BLaER1 (cell line): ENCODE measurements around the gene INSIG2.

Experiments used
- H3K27ac ChIP-seq: shearing (Covaris generic); formaldehyde crosslinking; 2 replicates; pipeline ENCODE4 v1.8.1; 2022
- H3K27me3 ChIP-seq: shearing (Covaris generic); formaldehyde crosslinking; 2 replicates; pipeline ENCODE4 v1.8.1; 2022
- H3K36me3 ChIP-seq: shearing (Covaris generic); formaldehyde crosslinking; 2 replicates; pipeline ENCODE4 v1.8.1; 2022
- H3K4me1 ChIP-seq: shearing (Covaris generic); formaldehyde crosslinking; 2 replicates; pipeline ENCODE4 v1.8.1; 2022
- H3K4me2 ChIP-seq: shearing (Covaris generic); formaldehyde crosslinking; 2 replicates; pipeline ENCODE4 v1.8.1; 2022
- H3K4me3 ChIP-seq: shearing (Covaris generic); formaldehyde crosslinking; 2 replicates; pipeline ENCODE4 v1.8.1; 2022
- H3K9ac ChIP-seq: shearing (Covaris generic); formaldehyde crosslinking; 2 replicates; pipeline ENCODE4 v1.8.1; 2022
- H3K9me3 ChIP-seq: shearing (Covaris generic); formaldehyde crosslinking; 2 replicates; pipeline ENCODE4 v1.8.1; 2022
- H4K20me1 ChIP-seq: shearing (Covaris generic); formaldehyde crosslinking; 2 replicates; pipeline ENCODE4 v1.8.1; 2022
- Cebpa-rat ChIP-seq: shearing (Covaris generic); IDR thresholded peaks from 2 replicates; pipeline ENCODE4 v1.8.1; 2022

INSIG2 gene

DNA sequence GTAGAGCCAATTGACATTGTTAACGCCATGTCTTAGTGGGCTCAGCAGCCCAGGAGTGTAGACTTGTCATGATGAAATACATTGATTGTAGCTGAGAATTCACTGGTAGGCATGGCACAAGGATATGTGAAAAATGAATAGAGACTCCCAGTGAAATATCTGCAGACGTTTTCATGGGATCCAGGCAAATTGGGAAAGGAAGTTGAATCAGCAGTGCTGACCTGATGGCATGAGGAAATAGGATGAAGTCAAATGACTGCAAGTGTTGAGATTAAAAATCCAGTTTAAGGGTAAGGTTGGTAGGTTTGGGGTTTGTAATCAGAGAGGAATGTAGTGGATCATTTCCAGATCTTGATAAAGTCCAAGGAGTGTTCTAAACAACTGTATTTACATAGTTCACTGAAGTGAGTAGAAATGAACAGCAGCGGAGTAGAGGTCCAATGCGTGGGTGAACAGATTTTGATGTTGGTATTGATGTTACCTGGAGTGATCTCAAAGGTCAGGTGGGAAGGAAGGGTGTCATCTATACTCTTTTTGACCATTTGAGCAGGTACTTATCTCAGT lies 24.6 kb downstream of the INSIG2 start:
- no peaks in the 10 kb centered on the region for H4K20me1 ChIP-seq
- H3K27me3 ChIP-seq, result no peaks in the 10 kb centered on the region
- H3K36me3 ChIP-seq, result peaks cover 40% of the 10 kb centered on the region
- H3K27ac ChIP-seq, result no peak overlapping the region
- TF ChIP-seq Cebpa-rat, result no peak
- H3K4me1 ChIP-seq, result peaks cover 1% of the 10 kb centered on the region; the same call in 1 of the 2 replicates
- no peak overlapping the region for H3K4me2 ChIP-seq
- H3K9me3 ChIP-seq, result no peaks in the 10 kb centered on the region
- H3K4me3 ChIP-seq, result no peak overlapping the region
- no peak overlapping the region for H3K9ac ChIP-seq

DNA sequence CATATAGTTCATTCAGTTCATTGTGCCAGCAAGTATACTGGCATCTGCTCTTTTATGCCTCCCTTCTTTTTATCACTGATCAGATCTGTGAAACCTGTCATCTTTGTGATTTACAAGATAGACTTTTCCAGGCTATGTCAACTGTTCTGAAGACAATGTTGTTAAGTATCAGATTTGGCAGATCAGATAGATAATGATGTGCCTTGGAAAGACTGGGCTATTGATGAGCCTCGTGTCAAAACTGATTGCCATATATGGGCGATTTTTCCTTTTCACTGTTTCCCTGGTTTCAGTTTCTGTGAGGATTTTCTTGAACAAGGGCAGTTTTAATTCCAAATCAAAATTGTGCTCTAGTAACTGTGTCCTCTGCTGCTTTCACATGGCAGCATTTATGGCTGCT lies 26.6 kb downstream of the INSIG2 start:
- no peak for TF ChIP-seq Cebpa-rat
- Histone ChIP-seq H3K27me3 (no peaks in the 10 kb centered on the region), H3K4me3 (no peak overlapping the region), H3K36me3 (peaks cover 27% of the 10 kb centered on the region; the same call in 1 of the 2 replicates), H3K9me3 (no peaks in the 10 kb centered on the region), H3K27ac (no peak overlapping the region), H3K4me1 (peaks cover 17% of the 10 kb centered on the region), H3K4me2 (no peak overlapping the region), H3K9ac (no peak overlapping the region), H4K20me1 (no peaks in the 10 kb centered on the region)

DNA sequence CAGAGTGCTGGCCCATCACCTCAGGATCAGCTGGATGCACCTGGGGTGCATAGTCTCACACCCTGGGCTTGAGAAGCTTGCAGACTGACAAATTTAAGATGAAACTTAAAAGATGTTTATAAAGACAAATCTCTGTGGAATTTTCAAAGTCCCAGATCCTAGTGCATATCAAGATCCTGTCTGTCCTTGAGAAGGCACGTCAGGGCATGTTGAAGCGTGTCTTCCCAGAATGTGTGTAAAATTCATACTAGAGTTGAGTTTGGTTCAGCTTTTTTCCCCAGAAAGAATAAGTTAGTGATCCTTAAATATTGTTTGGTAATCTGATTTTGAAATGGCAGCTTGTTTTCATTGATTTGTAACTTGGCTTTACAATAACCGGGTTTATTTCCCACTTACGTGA lies 27.5 kb downstream of the INSIG2 start:
- no peaks in the 10 kb centered on the region for H3K27me3 ChIP-seq
- no peak overlapping the region for H3K4me3 ChIP-seq
- H3K9me3 ChIP-seq, result no peaks in the 10 kb centered on the region
- no peak overlapping the region for H3K27ac ChIP-seq
- peaks cover 22% of the 10 kb centered on the region; the same call in 1 of the 2 replicates for H3K36me3 ChIP-seq
- H3K9ac ChIP-seq, result no peak overlapping the region
- no peak for TF ChIP-seq Cebpa-rat
- no peaks in the 10 kb centered on the region for H4K20me1 ChIP-seq
- peaks cover 17% of the 10 kb centered on the region for H3K4me1 ChIP-seq
- no peak overlapping the region for H3K4me2 ChIP-seq

DNA sequence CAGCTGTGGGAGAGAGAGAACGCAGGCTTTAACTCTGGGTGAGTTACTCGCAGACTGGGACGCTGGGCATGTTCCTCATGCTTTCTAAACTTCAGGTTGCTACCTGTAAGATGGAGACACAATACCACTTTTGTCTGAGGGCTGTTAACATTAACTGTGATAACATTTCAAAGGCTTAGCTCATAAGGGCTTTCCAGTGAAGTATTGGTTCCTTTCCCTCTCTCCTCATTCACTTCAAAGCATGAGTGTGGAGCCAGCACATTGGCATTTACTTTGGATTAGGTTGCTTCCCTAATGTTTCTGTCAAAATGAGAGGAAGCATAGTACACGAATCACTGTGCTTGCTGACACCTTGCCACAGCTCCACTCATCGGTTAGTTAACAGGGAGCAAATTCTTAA lies 30.2 kb downstream of the INSIG2 start:
- Histone ChIP-seq H3K4me1 (peaks cover 17% of the 10 kb centered on the region), H3K27me3 (no peaks in the 10 kb centered on the region), H4K20me1 (no peaks in the 10 kb centered on the region), H3K27ac (no peak overlapping the region), H3K4me3 (no peak overlapping the region), H3K36me3 (0 out of 2 replicates have a peak, but pooled peaks cover 7% of the 10 kb centered on the region), H3K9ac (no peak overlapping the region), H3K4me2 (peak overlapping the region; percentile 39), H3K9me3 (no peaks in the 10 kb centered on the region)
- no peak for TF ChIP-seq Cebpa-rat

DNA sequence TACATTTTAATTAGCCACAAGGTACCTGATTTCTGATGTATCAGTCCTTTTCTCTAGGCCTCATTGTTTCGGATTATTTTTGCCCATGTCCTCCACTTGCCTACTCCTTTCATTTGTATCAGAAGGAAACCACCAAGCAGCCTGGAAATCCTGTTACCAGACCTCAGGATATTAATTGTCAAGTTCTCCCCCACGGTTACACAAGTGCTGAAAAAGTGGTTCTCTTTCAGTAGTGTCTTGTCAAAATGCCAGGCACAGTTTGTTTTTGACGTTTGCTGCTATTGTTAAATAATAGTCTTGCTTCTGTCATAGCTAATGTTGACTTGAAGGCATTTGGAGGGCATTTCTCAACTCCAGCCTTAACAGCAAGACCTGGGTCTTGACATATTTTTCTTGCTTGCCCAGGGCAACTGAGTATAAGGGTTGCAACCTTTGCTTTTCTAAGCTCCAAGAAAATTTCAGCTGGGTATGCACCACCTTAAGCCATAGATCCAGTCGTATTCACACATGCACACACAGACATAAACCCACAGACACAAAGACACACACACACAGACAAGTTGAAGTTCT lies 31.0 kb downstream of the INSIG2 start:
- Histone ChIP-seq H4K20me1 (no peaks in the 10 kb centered on the region), H3K27me3 (no peaks in the 10 kb centered on the region), H3K9ac (no peak overlapping the region), H3K4me1 (peaks cover 17% of the 10 kb centered on the region), H3K36me3 (0 out of 2 replicates have a peak, but pooled peaks cover 7% of the 10 kb centered on the region), H3K9me3 (no peaks in the 10 kb centered on the region), H3K27ac (no peak overlapping the region), H3K4me2 (peak overlapping the region; percentile 39), H3K4me3 (no peak overlapping the region)
- TF ChIP-seq Cebpa-rat, result no peak

DNA sequence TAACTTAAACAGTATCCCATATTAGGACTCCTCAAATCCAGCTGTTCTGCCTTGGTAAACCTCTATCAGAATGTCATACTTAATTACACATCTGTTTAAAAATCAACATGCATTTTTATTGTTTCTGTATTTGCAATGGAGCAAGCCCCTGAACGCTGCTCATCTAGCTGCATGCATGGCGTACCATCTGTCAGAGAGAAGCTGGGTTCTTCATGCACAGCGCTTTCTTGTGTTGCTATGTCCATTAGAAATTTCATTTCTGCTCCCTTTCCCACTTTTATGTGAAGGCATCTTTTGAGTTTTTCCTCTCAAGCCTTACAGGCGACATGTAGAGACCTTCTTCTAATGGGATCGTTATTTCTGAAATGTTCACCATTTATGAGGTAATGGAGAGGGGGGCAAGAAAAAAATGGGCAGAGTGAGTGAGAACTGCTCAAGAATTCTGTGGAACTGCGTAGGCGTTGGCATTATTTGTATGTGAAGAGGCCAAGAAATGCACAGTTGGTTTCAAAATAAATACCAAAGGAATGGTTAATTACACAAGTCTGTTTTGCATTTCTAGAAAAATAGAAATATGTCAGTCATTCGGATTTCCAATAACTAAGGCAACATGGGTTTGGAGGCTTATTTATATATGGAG lies 31.6 kb downstream of the INSIG2 start:
- H3K4me1 ChIP-seq, result peaks cover 17% of the 10 kb centered on the region
- no peak overlapping the region for H3K4me2 ChIP-seq
- no peaks in the 10 kb centered on the region for H3K9me3 ChIP-seq
- 0 out of 2 replicates have a peak, but pooled peaks cover 5% of the 10 kb centered on the region for H3K36me3 ChIP-seq
- H3K27me3 ChIP-seq, result no peaks in the 10 kb centered on the region
- no peak overlapping the region for H3K9ac ChIP-seq
- H3K27ac ChIP-seq, result no peak overlapping the region
- no peak for TF ChIP-seq Cebpa-rat
- no peak overlapping the region for H3K4me3 ChIP-seq
- H4K20me1 ChIP-seq, result no peaks in the 10 kb centered on the region

DNA sequence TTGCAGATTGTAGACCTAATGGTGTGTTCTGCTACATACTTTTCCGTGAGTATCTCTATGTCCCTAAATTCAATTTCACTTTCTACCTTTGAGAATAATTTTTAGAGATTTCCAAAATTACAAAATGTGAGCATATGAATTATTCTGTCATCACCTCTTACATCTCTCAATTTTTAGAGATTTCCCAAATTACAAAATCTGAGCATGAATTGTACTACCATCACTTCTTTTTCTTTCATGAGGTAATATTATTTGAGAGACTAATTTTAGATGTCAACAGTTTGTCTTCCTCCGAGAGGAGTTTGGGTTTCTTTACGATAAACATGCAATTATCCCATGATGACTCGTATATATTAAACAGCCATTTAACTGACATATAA lies 32.1 kb downstream of the INSIG2 start:
- Histone ChIP-seq H3K27me3 (no peaks in the 10 kb centered on the region), H4K20me1 (no peaks in the 10 kb centered on the region), H3K27ac (no peak overlapping the region), H3K36me3 (no peaks in the 10 kb centered on the region), H3K4me3 (no peak overlapping the region), H3K9me3 (no peaks in the 10 kb centered on the region), H3K4me1 (peaks cover 17% of the 10 kb centered on the region), H3K9ac (no peak overlapping the region), H3K4me2 (no peak overlapping the region)
- no peak for TF ChIP-seq Cebpa-rat

DNA sequence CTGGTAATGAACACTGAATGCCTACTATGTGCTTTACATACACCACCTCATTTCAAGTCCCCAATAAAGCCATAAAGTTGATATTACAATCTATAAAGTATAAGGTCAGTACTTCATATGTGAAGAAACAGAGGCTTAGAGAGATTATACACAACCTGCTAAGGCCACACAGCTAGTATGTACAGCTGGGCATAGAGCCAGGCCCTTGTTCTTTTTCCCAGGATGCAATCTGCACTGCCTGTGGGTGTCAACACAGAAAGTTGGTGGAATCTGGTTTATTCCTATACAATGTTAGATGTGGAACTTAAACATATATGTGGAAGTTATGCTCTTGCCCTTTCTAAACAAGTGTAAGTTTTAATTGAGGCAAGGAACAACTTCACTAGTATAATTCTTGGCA lies 32.8 kb downstream of the INSIG2 start:
- Histone ChIP-seq H3K27ac (no peak overlapping the region), H3K9me3 (no peaks in the 10 kb centered on the region), H3K36me3 (no peaks in the 10 kb centered on the region), H3K9ac (no peak overlapping the region), H4K20me1 (no peaks in the 10 kb centered on the region), H3K4me2 (no peak overlapping the region), H3K4me1 (peaks cover 17% of the 10 kb centered on the region), H3K27me3 (no peaks in the 10 kb centered on the region), H3K4me3 (no peak overlapping the region)
- no peak for TF ChIP-seq Cebpa-rat

DNA sequence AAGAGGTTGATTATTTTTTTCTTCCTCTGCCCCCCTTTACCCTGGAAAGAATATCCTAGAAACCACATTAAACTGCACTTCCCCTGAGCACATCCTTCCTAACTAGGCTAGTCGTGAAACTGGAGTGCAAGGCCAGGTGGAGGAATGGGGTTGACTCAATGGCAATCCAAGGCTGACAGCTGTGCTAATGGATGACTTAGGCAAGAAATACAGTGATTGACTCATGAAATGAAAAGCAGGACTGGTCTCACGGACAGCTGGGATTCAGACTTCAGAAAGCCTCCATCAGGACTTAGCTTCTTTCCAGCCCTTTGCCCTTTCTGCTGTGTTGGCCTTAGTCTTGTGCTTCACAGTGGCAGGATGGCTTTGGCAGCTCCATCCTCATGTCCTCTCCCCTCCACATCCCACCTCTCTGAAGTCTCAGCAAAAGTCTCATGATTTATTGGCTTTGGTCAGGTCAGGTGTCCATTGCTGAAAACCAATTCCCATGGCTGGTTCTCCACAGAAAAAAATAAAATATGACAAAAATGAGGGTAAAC lies 33.8 kb downstream of the INSIG2 start:
- Histone ChIP-seq H3K4me3 (no peak overlapping the region), H3K27ac (no peak overlapping the region), H3K36me3 (no peaks in the 10 kb centered on the region), H3K4me1 (peaks cover 17% of the 10 kb centered on the region), H3K9ac (no peak overlapping the region), H3K4me2 (no peak overlapping the region), H3K27me3 (no peaks in the 10 kb centered on the region), H4K20me1 (no peaks in the 10 kb centered on the region), H3K9me3 (no peaks in the 10 kb centered on the region)
- no peak for TF ChIP-seq Cebpa-rat

DNA sequence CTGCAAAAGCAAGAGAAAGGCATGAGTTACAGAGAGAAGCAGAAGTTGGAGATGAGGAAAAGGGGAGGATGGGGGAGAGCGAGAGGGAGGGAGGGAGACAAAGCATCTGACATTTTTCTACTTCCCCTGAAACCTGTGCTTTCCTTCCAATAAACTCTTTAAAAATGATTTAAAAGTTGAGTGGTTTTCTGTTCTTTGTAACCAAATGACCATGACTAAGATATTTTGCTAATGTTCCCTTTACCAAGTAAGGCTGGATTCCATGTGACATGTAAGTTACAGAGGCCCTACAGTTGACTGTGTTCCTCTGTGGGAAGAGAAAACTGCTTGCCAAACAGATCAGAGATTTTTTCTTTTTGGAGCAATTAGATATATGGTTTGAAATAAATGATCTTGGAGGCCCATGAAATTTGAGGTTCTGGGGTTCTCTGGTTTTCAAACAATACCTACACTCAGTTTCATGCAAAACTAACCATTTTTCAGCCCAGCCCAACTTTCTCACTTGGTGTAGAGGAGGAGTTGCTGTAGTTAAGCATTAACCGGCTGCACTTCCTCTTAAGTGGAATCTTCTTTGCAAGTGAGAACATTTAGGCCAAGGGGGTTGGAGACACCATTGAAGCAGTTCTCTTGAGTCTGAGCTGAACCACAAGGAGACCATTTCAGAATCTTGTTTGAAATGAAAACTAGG lies 34.5 kb downstream of the INSIG2 start:
- H3K4me2 ChIP-seq, result no peak overlapping the region

More for the DNA sequence above, 34.5 kb downstream of the INSIG2 start:
- TF ChIP-seq Cebpa-rat, result no peak
- Histone ChIP-seq H3K9me3 (no peaks in the 10 kb centered on the region), H3K27ac (no peak overlapping the region), H3K4me3 (no peak overlapping the region), H3K36me3 (no peaks in the 10 kb centered on the region), H3K9ac (no peak overlapping the region), H3K4me1 (peaks cover 17% of the 10 kb centered on the region), H4K20me1 (no peaks in the 10 kb centered on the region), H3K27me3 (no peaks in the 10 kb centered on the region)
